DND-41 (cell line): ENCODE data around the gene CFL1.

Source experiments
- ATAC-seq: fragments of 200-7000 bp; cut with Tn5 transposase; 3 replicates; pipeline ENCODE4 v1.9.1; 2021; ENCODE audit warnings: low read depth; ENCODE audit not compliant: insufficient read depth
- DNase-seq: peaks from one replicate; pipeline ENCODE4 v3.0.0-alpha.2; 2020
- H2AFZ ChIP-seq: 2 replicates; pipeline ENCODE4 v1.6.0; 2012; ENCODE audit warnings: low read depth, low read length
- H3K27ac ChIP-seq: 2 replicates; pipeline ENCODE4 v1.5.1; 2012; ENCODE audit warnings: low read length, inconsistent platforms
- H3K27me3 ChIP-seq: fragments of 200-600 bp; sonication (generic); 2 replicates; pipeline ENCODE4 v1.6.0; 2012; ENCODE audit warnings: low read length, mild to moderate bottlenecking, inconsistent platforms; ENCODE audit not compliant: insufficient read depth, poor library complexity
- H3K36me3 ChIP-seq: 2 replicates; pipeline ENCODE4 v1.5.1; 2012; ENCODE audit warnings: low read length, inconsistent platforms; ENCODE audit not compliant: insufficient read depth
- H3K4me1 ChIP-seq: 2 replicates; pipeline ENCODE4 v1.5.1; 2012; ENCODE audit warnings: mild to moderate bottlenecking, low read length; ENCODE audit not compliant: insufficient read depth
- H3K4me2 ChIP-seq: 2 replicates; pipeline ENCODE4 v1.6.0; 2012; ENCODE audit warnings: mild to moderate bottlenecking, moderate library complexity, low read length, inconsistent platforms; ENCODE audit not compliant: insufficient read depth
- H3K4me3 ChIP-seq, 2 experiments: fragments of 200-600 bp in 1 of 2; shearing (Covaris generic) in 1 of 2; 2 replicates each; pipeline ENCODE4 v1.5.1; 2012 to 2016; ENCODE audit warnings: inconsistent platforms in 2 of 2, low read length in 2 of 2, mild to moderate bottlenecking in 2 of 2, low read depth in 1 of 2, moderate library complexity in 1 of 2
- H3K79me2 ChIP-seq: 2 replicates; pipeline ENCODE4 v1.6.0; 2012; ENCODE audit warnings: low read length, inconsistent platforms; ENCODE audit not compliant: insufficient read depth
- H3K9ac ChIP-seq: 2 replicates; pipeline ENCODE4 v1.6.0; 2012; ENCODE audit warnings: low read depth, mild to moderate bottlenecking, inconsistent platforms, low read length, moderate library complexity
- H3K9me3 ChIP-seq: 2 replicates; pipeline ENCODE4 v1.5.1; 2012; ENCODE audit warnings: low read length, moderate library complexity, mild to moderate bottlenecking, inconsistent platforms; ENCODE audit not compliant: insufficient read depth, severe bottlenecking
- H4K20me1 ChIP-seq: 2 replicates; pipeline ENCODE4 v1.6.0; 2012; ENCODE audit warnings: low read length; ENCODE audit not compliant: insufficient read depth
- EZH2 ChIP-seq: IDR thresholded peaks from 3 replicates; pipeline ENCODE4 v1.6.1; 2012; ENCODE audit warnings: borderline replicate concordance, low read depth, mild to moderate bottlenecking, moderate library complexity, low read length, inconsistent platforms; ENCODE audit not compliant: severe bottlenecking
- TF ChIP-seq, protein P1 (sequence below): IDR thresholded peaks from 2 replicates; pipeline ENCODE4 v1.5.1; 2012; ENCODE audit warnings: borderline replicate concordance, low read length, moderate library complexity, mild to moderate bottlenecking; ENCODE audit not compliant: poor library complexity, severe bottlenecking; ENCODE audit errors: extremely low read depth

CFL1 gene

DNA sequence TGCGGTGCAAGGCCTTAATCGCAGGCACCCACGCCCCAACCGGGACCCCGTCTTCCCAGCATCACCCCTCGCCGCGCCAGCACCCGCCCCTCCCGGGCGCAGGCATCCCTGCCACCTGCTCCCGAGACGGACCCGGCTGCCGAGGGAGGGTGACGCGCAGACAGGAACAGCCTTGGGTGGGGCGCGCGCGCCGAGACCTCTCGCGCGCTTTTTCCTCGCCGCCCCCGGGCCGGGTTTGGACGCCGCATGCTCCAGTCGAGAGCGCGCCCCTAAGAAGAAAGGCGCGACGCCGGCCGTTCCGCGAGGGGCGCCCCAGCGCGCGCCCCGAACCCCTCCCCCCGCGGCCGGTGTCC, 504 bp downstream of the CFL1 start:
- ATAC-seq (no peak), DNase-seq (peak; percentile 76)
- Histone ChIP-seq H4K20me1 (peaks cover 65% of the 10 kb centered on the region), H3K9ac (peak overlapping the region; percentile 86), H3K4me3 (peak overlapping the region; percentile 50 to 72), H3K27ac (peak overlapping the region; percentile 84), H3K36me3 (peaks cover 70% of the 10 kb centered on the region), H3K9me3 (no peaks in the 10 kb centered on the region), H3K4me2 (peak overlapping the region; percentile 72), H3K79me2 (peaks cover 65% of the 10 kb centered on the region), H2AFZ (peak overlapping the region; percentile 1; the same call in 1 of the 2 replicates), H3K4me1 (peaks cover 49% of the 10 kb centered on the region), H3K27me3 (no peaks in the 10 kb centered on the region)
- TF ChIP-seq EZH2 = no peak
- TF ChIP-seq, protein P1, sequence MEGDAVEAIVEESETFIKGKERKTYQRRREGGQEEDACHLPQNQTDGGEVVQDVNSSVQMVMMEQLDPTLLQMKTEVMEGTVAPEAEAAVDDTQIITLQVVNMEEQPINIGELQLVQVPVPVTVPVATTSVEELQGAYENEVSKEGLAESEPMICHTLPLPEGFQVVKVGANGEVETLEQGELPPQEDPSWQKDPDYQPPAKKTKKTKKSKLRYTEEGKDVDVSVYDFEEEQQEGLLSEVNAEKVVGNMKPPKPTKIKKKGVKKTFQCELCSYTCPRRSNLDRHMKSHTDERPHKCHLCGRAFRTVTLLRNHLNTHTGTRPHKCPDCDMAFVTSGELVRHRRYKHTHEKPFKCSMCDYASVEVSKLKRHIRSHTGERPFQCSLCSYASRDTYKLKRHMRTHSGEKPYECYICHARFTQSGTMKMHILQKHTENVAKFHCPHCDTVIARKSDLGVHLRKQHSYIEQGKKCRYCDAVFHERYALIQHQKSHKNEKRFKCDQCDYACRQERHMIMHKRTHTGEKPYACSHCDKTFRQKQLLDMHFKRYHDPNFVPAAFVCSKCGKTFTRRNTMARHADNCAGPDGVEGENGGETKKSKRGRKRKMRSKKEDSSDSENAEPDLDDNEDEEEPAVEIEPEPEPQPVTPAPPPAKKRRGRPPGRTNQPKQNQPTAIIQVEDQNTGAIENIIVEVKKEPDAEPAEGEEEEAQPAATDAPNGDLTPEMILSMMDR = no peak

DNA sequence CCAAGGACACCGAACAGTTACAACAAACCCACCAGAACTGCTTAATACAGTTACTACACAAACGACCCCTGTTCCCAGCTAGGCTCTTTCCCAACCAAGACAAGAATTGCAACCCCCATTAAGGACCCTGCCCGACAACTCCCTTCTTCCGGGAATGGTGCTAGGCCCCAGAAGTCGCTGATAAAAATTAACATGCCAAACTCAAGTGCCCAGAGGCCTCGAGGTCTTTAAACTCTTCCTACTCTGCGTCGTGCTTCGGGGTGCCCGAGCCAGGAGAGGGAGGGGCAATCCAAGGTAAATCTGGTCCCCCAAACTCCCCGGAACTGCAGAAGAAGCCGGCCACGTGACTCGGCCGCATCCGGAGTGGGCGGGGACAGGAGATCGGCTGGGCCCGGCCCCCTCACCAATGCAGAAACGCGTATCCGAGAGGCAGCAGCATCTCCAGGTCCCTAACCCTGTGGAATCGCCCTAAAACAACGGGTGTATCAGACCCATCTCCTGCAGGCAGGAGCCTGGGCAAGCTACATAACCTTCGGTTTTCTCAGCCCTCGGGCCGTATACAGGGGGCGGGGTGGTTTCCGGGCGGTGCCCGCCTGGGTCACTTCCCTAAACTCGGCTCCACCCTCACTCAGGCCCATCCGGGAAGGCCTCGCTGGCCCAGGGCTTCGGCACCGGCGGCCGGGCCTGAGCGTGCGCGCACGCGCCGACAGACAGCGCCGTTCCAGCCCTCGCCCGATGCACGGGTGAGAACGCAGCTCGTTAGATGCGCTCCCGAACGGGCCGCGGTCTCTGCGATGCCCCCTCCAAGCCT, 1.1 kb downstream of the CFL1 start:
- H3K4me2 ChIP-seq = peak overlapping the region; percentile 72
- peak overlapping the region; percentile 86 for H3K9ac ChIP-seq
- peak overlapping the region; percentile 50 to 72 for H3K4me3 ChIP-seq
- no peaks in the 10 kb centered on the region for H3K27me3 ChIP-seq
- ATAC-seq = no peak
- peaks cover 70% of the 10 kb centered on the region for H3K36me3 ChIP-seq
- TF ChIP-seq EZH2 = no peak
- TF ChIP-seq, protein P1 = no peak
- peak; percentile 86 for DNase-seq
- peaks cover 68% of the 10 kb centered on the region for H4K20me1 ChIP-seq
- H3K79me2 ChIP-seq = peaks cover 59% of the 10 kb centered on the region
- H3K9me3 ChIP-seq = no peaks in the 10 kb centered on the region
- peaks cover 43% of the 10 kb centered on the region for H3K4me1 ChIP-seq
- H3K27ac ChIP-seq = peak overlapping the region; percentile 84
- peak overlapping the region; percentile 1; the same call in 1 of the 2 replicates for H2AFZ ChIP-seq

DNA sequence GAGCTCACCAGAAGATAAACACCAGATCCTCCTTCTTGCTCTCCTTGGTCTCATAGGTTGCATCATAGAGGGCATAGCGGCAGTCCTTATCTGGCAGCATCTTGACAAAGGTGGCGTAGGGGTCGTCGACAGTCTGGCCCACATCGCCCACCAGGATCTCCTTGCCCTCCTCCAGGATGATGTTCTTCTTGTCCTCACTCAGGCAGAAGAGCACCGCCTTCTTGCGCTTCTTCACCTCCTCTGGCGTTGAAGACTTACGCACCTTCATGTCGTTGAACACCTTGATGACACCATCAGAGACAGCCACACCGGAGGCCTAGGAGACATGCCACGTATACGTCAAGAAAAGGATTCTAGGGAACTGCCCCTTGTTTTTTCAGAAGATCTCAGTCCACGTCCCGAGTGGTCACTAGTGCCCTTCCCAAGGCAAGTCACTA, 2.0 kb downstream of the CFL1 start:
- H3K27me3 ChIP-seq = no peaks in the 10 kb centered on the region
- DNase-seq = peak; percentile 2
- peak overlapping the region; percentile 72 for H3K4me2 ChIP-seq
- H3K36me3 ChIP-seq = peaks cover 68% of the 10 kb centered on the region
- H3K4me3 ChIP-seq = peak overlapping the region; percentile 50 to 72; a peak in 3 of 4 replicates
- no peaks in the 10 kb centered on the region for H3K9me3 ChIP-seq
- ATAC-seq = no peak
- H3K79me2 ChIP-seq = peaks cover 50% of the 10 kb centered on the region
- TF ChIP-seq, protein P1 = no peak
- no peak for TF ChIP-seq EZH2
- H4K20me1 ChIP-seq = peaks cover 68% of the 10 kb centered on the region
- H3K27ac ChIP-seq = peak overlapping the region; percentile 84; the same call in 1 of the 2 replicates
- H3K4me1 ChIP-seq = peaks cover 34% of the 10 kb centered on the region
- H3K9ac ChIP-seq = peak overlapping the region; percentile 86
- H2AFZ ChIP-seq = no peak overlapping the region
